ENCODE measurements around the gene KPNA4.
"Not testable (repeated sequence)": the region's sequence is repeated elsewhere in the genome, so short reads cannot be mapped to it uniquely, and the experiment has no call there.

KPNA4 gene, protein sequence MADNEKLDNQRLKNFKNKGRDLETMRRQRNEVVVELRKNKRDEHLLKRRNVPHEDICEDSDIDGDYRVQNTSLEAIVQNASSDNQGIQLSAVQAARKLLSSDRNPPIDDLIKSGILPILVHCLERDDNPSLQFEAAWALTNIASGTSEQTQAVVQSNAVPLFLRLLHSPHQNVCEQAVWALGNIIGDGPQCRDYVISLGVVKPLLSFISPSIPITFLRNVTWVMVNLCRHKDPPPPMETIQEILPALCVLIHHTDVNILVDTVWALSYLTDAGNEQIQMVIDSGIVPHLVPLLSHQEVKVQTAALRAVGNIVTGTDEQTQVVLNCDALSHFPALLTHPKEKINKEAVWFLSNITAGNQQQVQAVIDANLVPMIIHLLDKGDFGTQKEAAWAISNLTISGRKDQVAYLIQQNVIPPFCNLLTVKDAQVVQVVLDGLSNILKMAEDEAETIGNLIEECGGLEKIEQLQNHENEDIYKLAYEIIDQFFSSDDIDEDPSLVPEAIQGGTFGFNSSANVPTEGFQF

GRCh38 chr3:160565442-160566403, at the start of gene KPNA4:
TSS of gene KPNA4 (minus strand) at chr3:160565571. CDS start at chr3:160565282, 289 bp downstream.
- peak; percentile 94 for DNase-seq

- DNase-seq: no peak
Observed at GRCh38 chr3:160613661-160614060, 48.3 kb upstream of the KPNA4 start.

- DNase-seq: no peak
Observed at GRCh38 chr3:160612386-160613075, 47.2 kb upstream of the KPNA4 start.

DNA sequence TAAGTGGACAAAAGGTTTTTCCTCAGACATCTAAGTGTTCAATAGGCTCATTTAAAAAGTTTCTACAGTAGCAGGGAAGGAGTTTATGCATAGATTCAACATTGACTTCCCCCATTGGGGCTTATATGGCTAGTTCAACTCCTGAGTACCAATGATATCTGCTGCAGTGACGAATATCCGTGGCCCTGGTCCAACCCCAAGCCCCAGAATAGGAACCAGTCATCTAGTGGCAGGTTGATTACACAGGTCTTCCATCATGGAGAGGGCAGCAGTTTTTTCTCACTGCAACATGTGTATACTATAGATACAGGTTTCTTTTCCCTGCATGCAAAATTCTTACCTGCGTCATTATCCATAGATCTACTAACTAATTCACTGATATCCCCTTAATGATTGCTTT, 45.8 kb upstream of the KPNA4 start:
- DNase-seq: no peak

- no peak for DNase-seq
Observed at GRCh38 chr3:160608870-160609269, 43.5 kb upstream of the KPNA4 start.

GRCh38 chr3:160607826-160608225, 42.5 kb upstream of the KPNA4 start:
- no peak for DNase-seq

- no peak for DNase-seq
Observed at GRCh38 chr3:160605315-160605714, 39.9 kb upstream of the KPNA4 start.

GRCh38 chr3:160603845-160604244, 38.5 kb upstream of the KPNA4 start:
- not testable (repeated sequence) for DNase-seq

GRCh38 chr3:160602259-160602658, 36.9 kb upstream of the KPNA4 start:
- DNase-seq: no peak

- no peak for DNase-seq
Observed at GRCh38 chr3:160601288-160601687, 35.9 kb upstream of the KPNA4 start.

- no peak for DNase-seq
Observed at GRCh38 chr3:160598865-160599264, 33.5 kb upstream of the KPNA4 start.

GRCh38 chr3:160588023-160588422, 22.7 kb upstream of the KPNA4 start:
- no peak for DNase-seq

DNA sequence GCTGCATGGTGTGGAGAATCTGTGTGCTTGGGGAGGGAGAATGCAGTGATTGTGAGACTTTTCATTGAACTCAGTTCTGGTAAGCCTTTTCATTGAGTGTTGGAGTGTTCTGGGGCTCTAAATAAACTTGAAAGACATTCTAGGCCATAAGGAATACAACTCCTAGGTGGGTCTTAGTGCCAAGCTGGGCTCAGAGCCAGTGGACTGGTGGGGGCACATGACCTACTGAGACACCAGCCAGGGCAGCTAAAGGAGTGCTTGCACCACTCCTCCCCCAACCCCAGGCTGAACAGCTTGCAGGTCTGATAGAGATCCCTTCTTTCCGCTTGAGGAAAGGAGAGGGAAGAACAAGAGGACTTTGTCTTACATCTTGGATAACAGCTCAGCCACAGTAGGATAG, 21.7 kb upstream of the KPNA4 start:
- DNase-seq: no peak

DNA sequence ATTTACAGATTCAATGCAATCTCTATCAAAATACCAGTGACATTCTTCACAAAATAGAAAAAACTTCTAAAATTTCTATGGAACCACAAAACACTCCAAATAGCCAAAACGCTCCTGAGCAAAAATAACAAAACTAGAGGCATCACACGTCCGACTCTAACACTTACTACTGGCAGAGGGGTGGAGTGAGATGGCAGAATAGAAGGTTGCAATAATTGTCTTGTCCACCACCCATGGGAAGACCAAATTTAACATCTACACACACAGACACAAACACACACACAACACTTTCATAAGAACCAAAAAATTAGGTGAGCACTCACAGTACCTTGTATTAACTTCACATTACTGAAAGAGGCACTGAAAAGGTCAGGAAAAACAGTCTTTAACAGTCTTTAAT, 21.3 kb upstream of the KPNA4 start:
- DNase-seq: no peak

DNA sequence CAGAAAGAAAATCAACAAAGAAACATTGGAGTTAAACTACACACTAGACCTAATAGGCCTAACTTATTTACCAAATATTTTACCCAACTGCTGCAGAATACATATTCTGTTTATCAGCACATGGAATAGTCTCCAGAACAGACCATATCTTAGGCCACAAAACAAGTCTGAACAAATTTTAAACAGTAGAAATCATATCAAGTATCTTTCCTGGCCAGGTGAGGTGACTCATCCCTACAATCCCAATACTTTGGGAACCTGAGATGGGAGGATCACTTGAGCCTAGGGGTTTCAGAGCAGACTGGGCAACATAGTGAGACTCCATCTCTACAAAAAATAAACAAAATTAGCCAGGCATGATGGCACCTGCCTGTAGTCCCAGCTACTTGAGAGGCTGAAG, 18.1 kb upstream of the KPNA4 start:
- DNase-seq: no peak

DNA sequence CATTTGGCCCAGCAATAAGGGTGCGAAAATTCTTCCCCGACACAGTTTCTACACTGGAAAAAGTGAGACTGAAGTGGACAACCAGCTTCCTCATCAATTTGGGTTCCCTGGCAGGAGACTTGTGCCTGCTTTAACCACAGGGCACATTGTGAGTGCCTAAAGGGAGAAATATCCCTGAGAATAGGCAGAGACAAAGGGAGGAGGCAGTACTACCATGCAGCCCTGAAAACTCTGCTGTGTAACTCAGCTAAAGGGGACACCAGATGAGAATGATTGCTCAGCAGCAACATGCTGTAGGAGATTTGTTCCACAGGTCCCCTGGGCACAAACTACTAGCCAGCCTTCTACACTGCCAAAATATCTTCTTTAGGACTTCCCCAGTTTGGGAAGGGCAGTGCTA, 15.6 kb upstream of the KPNA4 start:
- DNase-seq: no peak

GRCh38 chr3:160577556-160578195, 12.3 kb upstream of the KPNA4 start:
- DNase-seq: peak; percentile 4

DNA sequence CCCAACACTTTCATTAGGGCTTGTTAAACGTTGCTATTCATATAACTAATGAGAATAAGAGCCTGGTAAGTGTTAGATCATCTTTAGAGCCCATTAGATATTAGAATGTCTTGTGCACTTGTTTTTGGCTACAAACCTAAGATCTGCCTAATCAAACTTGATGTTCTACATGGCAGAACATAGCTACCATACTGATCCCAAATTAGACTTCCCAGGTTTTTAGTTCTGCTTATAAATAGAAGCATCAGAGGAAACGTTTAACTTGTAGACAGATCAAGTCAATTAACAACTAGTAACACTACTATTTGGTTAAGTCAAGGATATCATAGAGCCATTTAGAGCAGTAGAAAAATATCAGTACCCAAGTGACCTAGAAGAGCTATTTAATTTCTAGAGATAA, 11.7 kb upstream of the KPNA4 start:
- no peak for DNase-seq

DNA sequence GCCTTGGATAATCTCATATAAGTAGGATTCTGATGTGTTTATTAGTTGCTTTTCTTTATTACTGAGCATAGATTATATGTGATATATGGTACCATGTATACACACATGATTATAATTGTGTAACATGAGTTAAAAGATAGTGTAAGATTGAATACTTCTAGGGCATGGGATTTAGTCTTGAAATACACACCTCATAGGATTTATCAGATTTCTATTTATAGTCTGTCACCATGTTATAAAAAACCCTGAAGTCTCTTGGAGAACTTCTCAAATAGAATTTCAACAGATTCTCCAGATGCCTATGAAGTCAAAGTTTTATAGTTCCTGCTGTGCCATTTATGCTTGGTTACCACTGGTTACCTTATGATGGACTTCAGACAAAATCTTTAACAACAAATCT, 11.2 kb upstream of the KPNA4 start:
- no peak for DNase-seq

DNA sequence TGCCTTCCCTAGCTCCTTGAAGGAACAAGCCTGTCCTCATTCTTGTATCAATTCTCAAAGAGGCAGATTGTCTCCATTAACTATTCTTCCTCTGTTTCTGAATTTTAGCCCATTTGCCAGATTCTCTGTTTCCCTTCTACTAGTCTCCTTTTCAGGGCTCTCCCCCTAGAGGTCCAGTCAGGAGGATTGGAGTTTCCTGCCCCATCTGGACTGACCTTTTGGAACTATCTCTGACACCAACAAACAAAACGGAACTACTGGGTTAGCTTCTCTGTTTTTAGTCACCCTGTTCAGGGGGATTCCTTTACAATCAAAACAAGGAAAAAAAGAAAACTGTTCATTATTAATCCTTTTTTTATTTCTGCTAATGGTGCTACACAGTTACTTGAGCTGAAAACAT, 10.2 kb upstream of the KPNA4 start:
- no peak for DNase-seq

DNA sequence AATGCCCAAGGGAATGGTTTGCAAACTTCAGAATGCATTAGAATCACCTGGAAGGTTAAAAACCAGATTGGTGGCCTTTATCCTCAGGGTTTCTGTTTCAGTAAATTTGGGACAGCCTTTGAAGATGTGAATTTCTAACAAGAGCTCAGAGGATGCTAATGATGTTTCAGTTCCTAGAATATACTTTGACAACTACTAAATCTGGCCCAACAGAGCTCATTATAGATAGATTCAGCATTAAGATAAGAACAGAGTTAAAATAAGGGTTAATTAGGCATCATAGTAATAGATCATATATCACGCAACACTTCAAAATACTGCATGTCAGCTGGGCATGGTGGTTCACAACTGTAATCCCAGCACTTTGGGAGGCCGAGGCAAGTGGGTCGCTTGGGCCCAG, 9.3 kb upstream of the KPNA4 start:
- no peak for DNase-seq

- not testable (repeated sequence) for DNase-seq
Observed at GRCh38 chr3:160573955-160574525, 8.7 kb upstream of the KPNA4 start.

Data from NCI-H526 treated with DMSO at 0.1 percent for 48 hours (cell line).